Fibroblast of lung (primary cell): ENCODE results near the gene CDA.

ENCODE experiments used
- EZH2 ChIP-seq: IDR thresholded peaks from 2 replicates; pipeline ENCODE4 v1.5.1; 2012; ENCODE audit warnings: low read length, control low read depth, mild to moderate bottlenecking; ENCODE audit errors: missing control alignments
- TF ChIP-seq, protein P1 (sequence below), 2 donors: IDR thresholded peaks in 1 of 2; conservative IDR thresholded peaks in 1 of 2; 1 replicate in 1 of 2; 2 replicates in 1 of 2; pipeline ENCODE4 v1.5.1; 2011 to 2012; ENCODE audit warnings: low read length in 2 of 2, control low read depth in 1 of 2, inconsistent platforms in 1 of 2, low read depth in 1 of 2, mild to moderate bottlenecking in 1 of 2

DNA sequence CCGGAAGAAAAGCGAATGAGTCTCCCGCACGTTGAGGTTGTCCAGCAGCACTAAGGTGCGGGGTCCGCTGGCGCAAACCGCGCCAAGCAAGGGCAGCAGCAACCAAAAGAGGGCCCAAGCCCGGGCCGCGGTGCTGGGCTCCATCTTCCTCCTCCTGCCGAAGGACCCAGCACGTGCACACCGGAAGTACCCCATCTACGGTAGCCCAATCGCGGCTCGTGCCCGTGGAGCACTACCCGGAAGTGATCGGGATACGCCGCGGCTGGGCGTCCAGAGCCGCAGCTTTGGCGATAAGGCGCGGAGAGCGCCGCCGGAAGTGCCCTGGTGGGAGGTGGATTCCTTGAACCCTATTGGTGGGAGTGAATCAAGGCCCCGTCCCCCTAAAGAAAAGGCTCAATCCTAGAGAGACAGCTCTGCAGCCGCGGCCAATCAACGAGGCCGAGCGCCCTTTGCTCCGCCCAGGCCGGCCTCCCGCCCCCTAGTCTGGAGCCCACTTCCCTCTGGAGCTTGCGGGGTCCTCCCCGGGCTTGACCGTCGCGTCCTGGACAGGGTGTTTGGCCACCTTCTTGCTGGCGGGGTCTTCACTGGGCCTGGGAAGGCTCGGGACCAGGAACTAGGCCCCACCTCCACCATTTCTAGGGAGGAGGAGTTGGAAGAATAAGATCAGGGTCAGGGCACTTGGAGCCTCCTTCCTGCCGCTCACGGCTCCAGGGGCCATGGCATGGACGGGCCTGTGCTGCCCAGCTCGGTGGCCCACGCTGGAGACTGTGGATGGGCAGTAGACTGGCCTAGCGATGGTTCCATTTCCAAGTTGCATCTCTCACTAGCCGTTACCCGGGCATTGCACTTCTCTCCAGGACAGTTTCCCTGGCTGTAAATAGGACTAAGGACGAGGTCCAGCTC is 72.6 kb downstream of the CDA start, which contains the start of gene DDOST:
- TF ChIP-seq, protein P1, sequence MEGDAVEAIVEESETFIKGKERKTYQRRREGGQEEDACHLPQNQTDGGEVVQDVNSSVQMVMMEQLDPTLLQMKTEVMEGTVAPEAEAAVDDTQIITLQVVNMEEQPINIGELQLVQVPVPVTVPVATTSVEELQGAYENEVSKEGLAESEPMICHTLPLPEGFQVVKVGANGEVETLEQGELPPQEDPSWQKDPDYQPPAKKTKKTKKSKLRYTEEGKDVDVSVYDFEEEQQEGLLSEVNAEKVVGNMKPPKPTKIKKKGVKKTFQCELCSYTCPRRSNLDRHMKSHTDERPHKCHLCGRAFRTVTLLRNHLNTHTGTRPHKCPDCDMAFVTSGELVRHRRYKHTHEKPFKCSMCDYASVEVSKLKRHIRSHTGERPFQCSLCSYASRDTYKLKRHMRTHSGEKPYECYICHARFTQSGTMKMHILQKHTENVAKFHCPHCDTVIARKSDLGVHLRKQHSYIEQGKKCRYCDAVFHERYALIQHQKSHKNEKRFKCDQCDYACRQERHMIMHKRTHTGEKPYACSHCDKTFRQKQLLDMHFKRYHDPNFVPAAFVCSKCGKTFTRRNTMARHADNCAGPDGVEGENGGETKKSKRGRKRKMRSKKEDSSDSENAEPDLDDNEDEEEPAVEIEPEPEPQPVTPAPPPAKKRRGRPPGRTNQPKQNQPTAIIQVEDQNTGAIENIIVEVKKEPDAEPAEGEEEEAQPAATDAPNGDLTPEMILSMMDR (conservative IDR thresholded peaks at IDR 0.05 in 1 of 2, IDR thresholded peaks at IDR 0.05 in 1 of 2; ENCODE audit: low read depth in 1 of 2, low read length in 2 of 2): peak; percentile 28 to 58
- TF ChIP-seq EZH2: no peak
